Neural progenitor cell (in vitro differentiated cells): ENCODE measurements around the gene TMEM115.

Experiments
- CTCF ChIP-seq: fragments of 200-600 bp; sonication (generic); IDR thresholded peaks from 2 replicates; pipeline ENCODE4 v1.5.1; 2017; ENCODE audit warnings: antibody characterized with exemption, mild to moderate bottlenecking
- EZH2 ChIP-seq: fragments of 200-600 bp; sonication (generic); IDR thresholded peaks from 2 replicates; pipeline ENCODE4 v1.6.1; 2017; ENCODE audit warnings: antibody characterized with exemption, mild to moderate bottlenecking, moderate library complexity
- EZH2phosphoT487 ChIP-seq: fragments of 200-600 bp; sonication (generic); IDR thresholded peaks from 2 replicates; pipeline ENCODE4 v1.6.1; 2017; ENCODE audit warnings: antibody characterized with exemption

- no peak for TF ChIP-seq CTCF
- TF ChIP-seq EZH2, result no peak
- TF ChIP-seq EZH2phosphoT487, result no peak
These were observed 36.2 kb downstream of the TMEM115 start for GRCh38 chr3:50323092-50323600.
